ENCODE measurements around the gene EFR3B.

EFR3B gene

DNA sequence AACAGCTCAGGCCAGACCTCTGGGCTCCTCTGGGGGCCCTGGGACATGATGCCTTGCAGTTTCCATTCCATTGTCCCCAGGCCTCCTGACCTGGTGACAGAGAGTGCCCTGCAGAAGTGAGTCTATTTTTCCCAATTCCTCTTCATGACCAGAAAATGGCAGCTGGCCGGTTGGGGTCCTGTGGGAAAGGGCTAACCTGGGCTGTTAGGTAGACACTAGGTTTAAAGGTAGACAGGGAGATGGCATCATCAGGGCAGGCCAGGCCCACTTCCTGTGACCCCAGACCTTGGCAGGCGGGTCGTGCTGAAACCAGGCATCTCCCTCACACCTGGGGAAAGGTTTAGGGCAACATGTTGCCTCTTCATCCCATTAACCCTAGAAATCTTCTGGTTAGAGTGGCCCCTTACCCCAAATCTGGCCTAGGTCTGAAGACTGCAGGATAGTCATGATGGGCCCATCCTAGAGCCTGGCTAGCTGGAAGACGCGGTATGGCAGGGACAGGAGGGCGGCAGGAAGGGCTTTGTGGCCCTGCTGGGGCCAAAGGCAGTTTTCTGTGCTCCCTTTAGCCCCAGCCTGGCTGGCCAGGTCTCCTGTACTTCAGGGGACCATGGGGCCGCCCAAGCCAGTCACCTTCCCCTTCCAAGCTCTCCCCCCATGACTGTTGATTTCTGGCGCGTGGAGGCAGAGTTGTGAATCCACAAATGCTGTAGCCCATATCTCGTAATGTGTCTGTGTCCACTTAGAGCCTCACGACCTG, 116.4 kb downstream of the EFR3B start:
- H3K36me3 ChIP-seq (ENCODE audit: low read length) = no peaks in the 10 kb centered on the region
- H3K27ac ChIP-seq (ENCODE audit: low read depth, low read length) = no peak overlapping the region
- no peak overlapping the region for H2AFZ ChIP-seq (ENCODE audit: low read depth, low read length, severe bottlenecking)
- no peak overlapping the region for H3K9ac ChIP-seq (ENCODE audit: low read length)
- no peaks in the 10 kb centered on the region for H4K20me1 ChIP-seq (ENCODE audit: low read depth, low read length)
- H3K4me2 ChIP-seq (ENCODE audit: low read depth, low read length, poor library complexity, severe bottlenecking) = no peak overlapping the region
- H3K27me3 ChIP-seq (ENCODE audit: low read length) = no peaks in the 10 kb centered on the region
- no peaks in the 10 kb centered on the region for H3K9me3 ChIP-seq (ENCODE audit: insufficient read depth, low read length)
- no peak for TF ChIP-seq EZH2phosphoT487 (conservative IDR thresholded peaks at IDR 0.05; ENCODE audit: low read length)
- TF ChIP-seq, protein P1, sequence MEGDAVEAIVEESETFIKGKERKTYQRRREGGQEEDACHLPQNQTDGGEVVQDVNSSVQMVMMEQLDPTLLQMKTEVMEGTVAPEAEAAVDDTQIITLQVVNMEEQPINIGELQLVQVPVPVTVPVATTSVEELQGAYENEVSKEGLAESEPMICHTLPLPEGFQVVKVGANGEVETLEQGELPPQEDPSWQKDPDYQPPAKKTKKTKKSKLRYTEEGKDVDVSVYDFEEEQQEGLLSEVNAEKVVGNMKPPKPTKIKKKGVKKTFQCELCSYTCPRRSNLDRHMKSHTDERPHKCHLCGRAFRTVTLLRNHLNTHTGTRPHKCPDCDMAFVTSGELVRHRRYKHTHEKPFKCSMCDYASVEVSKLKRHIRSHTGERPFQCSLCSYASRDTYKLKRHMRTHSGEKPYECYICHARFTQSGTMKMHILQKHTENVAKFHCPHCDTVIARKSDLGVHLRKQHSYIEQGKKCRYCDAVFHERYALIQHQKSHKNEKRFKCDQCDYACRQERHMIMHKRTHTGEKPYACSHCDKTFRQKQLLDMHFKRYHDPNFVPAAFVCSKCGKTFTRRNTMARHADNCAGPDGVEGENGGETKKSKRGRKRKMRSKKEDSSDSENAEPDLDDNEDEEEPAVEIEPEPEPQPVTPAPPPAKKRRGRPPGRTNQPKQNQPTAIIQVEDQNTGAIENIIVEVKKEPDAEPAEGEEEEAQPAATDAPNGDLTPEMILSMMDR (IDR thresholded peaks at IDR 0.05; ENCODE audit: insufficient read depth, low read length, poor library complexity, severe bottlenecking) = no peak
- no peaks in the 10 kb centered on the region for H3K9me2 ChIP-seq (replicated peaks; ENCODE audit: insufficient read depth, low read length)
- no peaks in the 10 kb centered on the region for H3F3A ChIP-seq (ENCODE audit: insufficient read depth)
- H3K4me3 ChIP-seq (ENCODE audit: insufficient read depth, low read length, poor library complexity, severe bottlenecking) = no peak overlapping the region
- H3K79me2 ChIP-seq (ENCODE audit: insufficient read depth, low read length) = no peaks in the 10 kb centered on the region

DNA sequence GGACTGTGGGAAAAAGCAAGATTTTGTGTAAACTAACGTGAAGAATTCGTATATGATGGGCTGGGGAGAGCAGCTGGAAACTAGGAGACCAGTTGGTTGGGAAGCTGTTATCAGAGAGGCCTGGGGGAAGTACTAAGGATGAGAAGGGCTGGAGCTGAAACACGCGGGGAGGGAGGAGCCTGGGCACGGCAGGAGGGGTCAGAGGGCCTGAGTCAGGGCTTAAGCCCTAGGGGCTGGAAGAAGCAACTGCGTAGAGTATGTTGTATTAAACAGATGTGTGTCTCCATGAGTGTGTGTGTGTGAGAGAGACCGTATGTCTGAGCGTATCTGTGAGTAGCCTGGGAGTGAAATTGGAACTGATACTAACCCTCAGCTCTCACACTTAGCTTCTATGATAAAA, 118.1 kb downstream of the EFR3B start:
- H3K36me3 ChIP-seq (ENCODE audit: low read length) = no peaks in the 10 kb centered on the region
- no peaks in the 10 kb centered on the region for H3F3A ChIP-seq (ENCODE audit: insufficient read depth)
- no peak overlapping the region for H3K4me3 ChIP-seq (ENCODE audit: insufficient read depth, low read length, poor library complexity, severe bottlenecking)
- no peaks in the 10 kb centered on the region for H3K9me3 ChIP-seq (ENCODE audit: insufficient read depth, low read length)
- no peaks in the 10 kb centered on the region for H4K20me1 ChIP-seq (ENCODE audit: low read depth, low read length)
- H3K79me2 ChIP-seq (ENCODE audit: insufficient read depth, low read length) = no peaks in the 10 kb centered on the region
- TF ChIP-seq EZH2phosphoT487 (conservative IDR thresholded peaks at IDR 0.05; ENCODE audit: low read length) = no peak
- TF ChIP-seq, protein P1 (IDR thresholded peaks at IDR 0.05; ENCODE audit: insufficient read depth, low read length, poor library complexity, severe bottlenecking) = no peak
- H2AFZ ChIP-seq (ENCODE audit: low read depth, low read length, severe bottlenecking) = no peak overlapping the region
- H3K27me3 ChIP-seq (ENCODE audit: low read length) = no peaks in the 10 kb centered on the region
- H3K9me2 ChIP-seq (replicated peaks; ENCODE audit: insufficient read depth, low read length) = no peaks in the 10 kb centered on the region
- no peak overlapping the region for H3K9ac ChIP-seq (ENCODE audit: low read length)
- H3K4me2 ChIP-seq (ENCODE audit: low read depth, low read length, poor library complexity, severe bottlenecking) = no peak overlapping the region
- H3K27ac ChIP-seq (ENCODE audit: low read depth, low read length) = no peak overlapping the region

DNA sequence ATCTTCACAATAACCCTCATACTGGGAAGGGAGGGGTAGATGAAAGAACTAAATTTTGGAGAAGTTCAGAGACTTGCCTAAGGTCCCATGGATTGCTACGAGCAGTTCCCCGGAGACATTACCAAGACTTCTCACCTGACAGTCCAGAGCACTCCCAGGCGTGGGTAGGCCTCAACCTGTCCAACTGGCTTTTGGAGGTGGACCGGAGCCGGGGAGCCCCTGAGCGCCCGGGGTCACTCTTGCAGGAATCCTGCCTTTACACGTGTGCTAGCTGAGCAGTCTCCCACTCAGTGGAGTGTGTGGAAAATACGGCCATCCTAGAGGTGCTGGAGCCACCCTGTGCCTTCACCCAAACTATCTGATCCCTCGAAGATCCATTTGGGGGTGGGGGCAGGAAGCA, 118.5 kb downstream of the EFR3B start:
- no peak overlapping the region for H3K4me3 ChIP-seq (ENCODE audit: insufficient read depth, low read length, poor library complexity, severe bottlenecking)
- TF ChIP-seq, protein P1 (IDR thresholded peaks at IDR 0.05; ENCODE audit: insufficient read depth, low read length, poor library complexity, severe bottlenecking) = no peak
- TF ChIP-seq EZH2phosphoT487 (conservative IDR thresholded peaks at IDR 0.05; ENCODE audit: low read length) = no peak
- H3K79me2 ChIP-seq (ENCODE audit: insufficient read depth, low read length) = no peaks in the 10 kb centered on the region
- H3K27me3 ChIP-seq (ENCODE audit: low read length) = no peaks in the 10 kb centered on the region
- no peaks in the 10 kb centered on the region for H3K36me3 ChIP-seq (ENCODE audit: low read length)
- no peak overlapping the region for H3K9ac ChIP-seq (ENCODE audit: low read length)
- H3K9me3 ChIP-seq (ENCODE audit: insufficient read depth, low read length) = no peaks in the 10 kb centered on the region
- no peaks in the 10 kb centered on the region for H3F3A ChIP-seq (ENCODE audit: insufficient read depth)
- H2AFZ ChIP-seq (ENCODE audit: low read depth, low read length, severe bottlenecking) = no peak overlapping the region
- H3K27ac ChIP-seq (ENCODE audit: low read depth, low read length) = no peak overlapping the region
- H3K4me2 ChIP-seq (ENCODE audit: low read depth, low read length, poor library complexity, severe bottlenecking) = no peak overlapping the region
- no peaks in the 10 kb centered on the region for H3K9me2 ChIP-seq (replicated peaks; ENCODE audit: insufficient read depth, low read length)
- no peaks in the 10 kb centered on the region for H4K20me1 ChIP-seq (ENCODE audit: low read depth, low read length)
